ENCODE data around the gene OTUD7B.

GRCh38 chr1:150010393-150011115 is at the start of gene OTUD7B:
- TF ChIP-seq CTCF (IDR thresholded peaks at IDR 0.05), result no peak
- peak in 1 of 2 donors; percentile 77 for TF ChIP-seq POLR2A (IDR thresholded peaks at IDR 0.05)
- peak; percentile 74 to 95 for TF ChIP-seq POLR2AphosphoS5 (IDR thresholded peaks at IDR 0.05; ENCODE audit: insufficient read depth in 1 of 2, low read depth in 1 of 2)
